PC-9 (cell line): ENCODE measurements around the gene GABRA4.

ENCODE experiments used
- CTCF ChIP-seq: fragments of 200-600 bp; sonication (generic); conservative IDR thresholded peaks from 2 replicates; pipeline ENCODE4 v1.6.1; 2017; ENCODE audit warnings: mixed run types, antibody characterized with exemption, mild to moderate bottlenecking, moderate library complexity
- EZH2 ChIP-seq: fragments of 200-600 bp; sonication (generic); IDR thresholded peaks from 2 replicates; pipeline ENCODE4 v1.8.0; 2017; ENCODE audit warnings: antibody characterized with exemption, low read depth

GRCh38 chr4:46908148-46908547, 85.2 kb downstream of the GABRA4 start:
- TF ChIP-seq CTCF (no peak), EZH2 (no peak)
